HepG2 (cell line): Measurements from ENCODE around the gene ATP13A2. TPM values are rescaled to one million over a fixed set of nuclear protein-coding genes. Genes with fewer than 3 reads are reported as not detected.

Experiments used
- ARNTL ChIP-seq: sonication (generic); formaldehyde crosslinking; IDR thresholded peaks from 2 replicates; pipeline ENCODE4 v1.4.0; 2020; ENCODE audit warnings: mild to moderate bottlenecking, missing genetic modification reagents
- BHLHE40 ChIP-seq: IDR thresholded peaks from 2 replicates; pipeline ENCODE4 v1.6.1; 2011; ENCODE audit warnings: low read length, improper control_type of control experiment
- NFIC ChIP-seq: IDR thresholded peaks from 2 replicates; pipeline ENCODE4 v1.6.1; 2012; ENCODE audit warnings: mild to moderate bottlenecking, low read length, inconsistent platforms
- NPAS2 ChIP-seq: sonication (generic); formaldehyde crosslinking; IDR thresholded peaks from 2 replicates; pipeline ENCODE4 v1.8.0; 2022; ENCODE audit warnings: mild to moderate bottlenecking, missing genetic modification reagents, borderline replicate concordance
- NRL ChIP-seq: sonication (generic); formaldehyde crosslinking; IDR thresholded peaks from 2 replicates; pipeline ENCODE4 v1.5.0; 2020; ENCODE audit warnings: missing genetic modification reagents, mild to moderate bottlenecking, moderate library complexity, borderline replicate concordance
- SIN3B ChIP-seq: fragments of 150-350 bp; IDR thresholded peaks from 2 replicates; pipeline ENCODE4 v1.6.1; 2014; ENCODE audit warnings: low read length
- SMAD3 ChIP-seq: sonication (generic); formaldehyde crosslinking; IDR thresholded peaks from 2 replicates; pipeline ENCODE4 v1.4.0; 2020; ENCODE audit warnings: missing genetic modification reagents
- TCF7L2 ChIP-seq: IDR thresholded peaks from 2 replicates; pipeline ENCODE4 v1.6.1; 2011; ENCODE audit warnings: mild to moderate bottlenecking, low read depth, low read length, moderate library complexity
- TEAD2 ChIP-seq: sonication (generic); formaldehyde crosslinking; IDR thresholded peaks from 2 replicates; pipeline ENCODE4 v1.9.0; 2021; ENCODE audit warnings: missing genetic modification reagents
- U2AF2 ChIP-seq: fragments of 200-400 bp; formaldehyde crosslinking; IDR thresholded peaks from 2 replicates; pipeline ENCODE4 v1.6.1; 2017; ENCODE audit warnings: low read depth, mild to moderate bottlenecking, low read length
- ZC3H13 ChIP-seq: sonication (generic); formaldehyde crosslinking; IDR thresholded peaks from 2 replicates; pipeline ENCODE4 v1.8.1; 2023; ENCODE audit warnings: mild to moderate bottlenecking, missing genetic modification reagents, moderate library complexity
- ZFYVE20 ChIP-seq: sonication (generic); formaldehyde crosslinking; IDR thresholded peaks from 2 replicates; pipeline ENCODE4 v1.8.0; 2023; ENCODE audit warnings: low read depth, mild to moderate bottlenecking, moderate library complexity, missing genetic modification reagents, borderline replicate concordance
- ZNF333 ChIP-seq: sonication (generic); formaldehyde crosslinking; IDR thresholded peaks from 2 replicates; pipeline ENCODE4 v1.4.0; 2020; ENCODE audit warnings: mild to moderate bottlenecking, missing genetic modification reagents, borderline replicate concordance
- ZNF367 ChIP-seq: sonication (generic); formaldehyde crosslinking; IDR thresholded peaks from 2 replicates; pipeline ENCODE4 v1.4.0; 2020; ENCODE audit warnings: missing genetic modification reagents, borderline replicate concordance
- ZNF589 ChIP-seq: sonication (generic); formaldehyde crosslinking; conservative IDR thresholded peaks from 2 replicates; pipeline ENCODE4 v1.8.0; 2022; ENCODE audit warnings: mild to moderate bottlenecking, moderate library complexity, missing genetic modification reagents
- ZNF850 ChIP-seq: sonication (generic); formaldehyde crosslinking; conservative IDR thresholded peaks from 2 replicates; pipeline ENCODE4 v1.9.0; 2021; ENCODE audit warnings: mild to moderate bottlenecking, missing genetic modification reagents
- ZNF891 ChIP-seq: sonication (generic); formaldehyde crosslinking; IDR thresholded peaks from 2 replicates; pipeline ENCODE4 v1.5.0; 2020; ENCODE audit warnings: mild to moderate bottlenecking, missing genetic modification reagents
- polyA plus RNA-seq, 8 experiments: library from polyadenylated mRNA; depleted of rRNA in 3 of 8; stranded (reverse) in 7 of 8; unstranded in 1 of 8; fragments of >200 nt; fragmentation: Illumina TruSeq in 4 of 8; extraction: Trizol in 4 of 8; gene quantifications; 2 replicates each; pipeline versions ENCODE4 v1.2.1 to v1.2.3, GENCODE V29; 2011 to 2016; ENCODE audit warnings: low read depth in 4 of 8, missing spikeins in 1 of 8, mixed read lengths in 1 of 8; ENCODE audit not compliant: insufficient read depth in 1 of 8
- total RNA-seq, 5 experiments: library from RNA; depleted of rRNA; stranded (reverse); fragments of >200 nt; fragmentation: Illumina TruSeq; extraction: Trizol; gene quantifications; 2 replicates each; pipeline ENCODE4 v1.2.3, GENCODE V29; 2016; ENCODE audit warnings: low read depth in 1 of 5
- TF ChIP-seq, protein P1 (sequence below): sonication (generic); formaldehyde crosslinking; IDR thresholded peaks from 2 replicates; pipeline ENCODE4 v1.4.0; 2020; ENCODE audit warnings: missing genetic modification reagents, mild to moderate bottlenecking, borderline replicate concordance
- TF ChIP-seq, protein P2 (sequence below): sonication (generic); formaldehyde crosslinking; IDR thresholded peaks from 2 replicates; pipeline ENCODE4 v1.5.0; 2020; ENCODE audit warnings: missing genetic modification reagents, mild to moderate bottlenecking, borderline replicate concordance
- TF ChIP-seq, protein P3 (sequence below): sonication (generic); formaldehyde crosslinking; IDR thresholded peaks from 2 replicates; pipeline ENCODE4 v1.4.0; 2020; ENCODE audit warnings: low read depth, mild to moderate bottlenecking, missing genetic modification reagents
- TF ChIP-seq, protein P4 (sequence below): sonication (generic); formaldehyde crosslinking; IDR thresholded peaks from 2 replicates; pipeline ENCODE4 v1.8.0; 2022; ENCODE audit warnings: missing genetic modification reagents, mild to moderate bottlenecking, moderate library complexity, borderline replicate concordance

Gene ATP13A2
- total and polyA plus RNA-seq, 2 of the 13 experiments (the other 11 are each of a cell fraction or from before 2014, with no cell fraction given) = 13.2 to 16.2 TPM

DNA sequence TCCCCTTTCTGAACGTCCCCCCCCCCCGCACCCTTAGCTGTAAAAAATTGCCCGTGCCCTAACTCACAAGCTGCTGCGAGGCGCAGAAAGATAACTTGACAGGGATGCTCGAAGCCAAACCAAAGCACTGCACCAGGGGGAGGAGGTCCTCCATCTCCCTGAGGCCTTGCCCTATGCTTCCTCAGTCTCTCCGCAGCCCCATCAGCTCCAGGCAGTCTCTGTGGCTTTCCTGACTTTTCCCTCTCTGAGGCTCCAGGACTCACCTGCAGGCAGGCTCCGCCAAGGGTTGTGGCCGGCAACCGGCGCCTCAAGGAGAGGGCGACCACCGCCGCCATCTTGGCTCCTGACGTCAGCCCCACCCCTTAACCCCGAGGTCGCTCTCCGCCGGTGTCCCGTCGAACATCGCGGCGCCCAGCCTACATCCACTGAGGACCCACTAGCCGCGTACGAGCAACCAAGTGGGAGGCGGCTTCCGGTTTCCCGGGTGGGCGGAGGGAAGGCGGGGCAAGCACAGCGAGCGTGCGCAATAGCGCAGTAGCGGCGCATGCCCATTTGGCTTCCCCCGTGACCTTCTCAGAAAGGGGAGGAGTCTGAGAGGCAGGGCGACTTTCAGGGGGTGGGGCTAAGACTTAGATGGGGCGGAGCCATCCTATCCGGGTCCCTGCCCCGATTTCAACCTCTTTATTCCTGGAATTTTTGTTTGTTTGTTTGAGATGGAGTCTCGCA, 42.1 kb upstream of the ATP13A2 start, which contains the start of gene SDHB (continued):
- TF ChIP-seq, protein P1, sequence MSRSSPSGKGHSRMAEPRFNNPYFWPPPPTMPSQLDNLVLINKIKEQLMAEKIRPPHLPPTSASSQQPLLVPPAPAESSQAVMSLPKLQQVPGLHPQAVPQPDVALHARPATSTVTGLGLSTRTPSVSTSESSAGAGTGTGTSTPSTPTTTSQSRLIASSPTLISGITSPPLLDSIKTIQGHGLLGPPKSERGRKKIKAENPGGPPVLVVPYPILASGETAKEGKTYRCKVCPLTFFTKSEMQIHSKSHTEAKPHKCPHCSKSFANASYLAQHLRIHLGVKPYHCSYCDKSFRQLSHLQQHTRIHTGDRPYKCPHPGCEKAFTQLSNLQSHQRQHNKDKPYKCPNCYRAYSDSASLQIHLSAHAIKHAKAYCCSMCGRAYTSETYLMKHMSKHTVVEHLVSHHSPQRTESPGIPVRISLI (CRISPR knock-in tag) = no peak
- TF ChIP-seq, protein P2, sequence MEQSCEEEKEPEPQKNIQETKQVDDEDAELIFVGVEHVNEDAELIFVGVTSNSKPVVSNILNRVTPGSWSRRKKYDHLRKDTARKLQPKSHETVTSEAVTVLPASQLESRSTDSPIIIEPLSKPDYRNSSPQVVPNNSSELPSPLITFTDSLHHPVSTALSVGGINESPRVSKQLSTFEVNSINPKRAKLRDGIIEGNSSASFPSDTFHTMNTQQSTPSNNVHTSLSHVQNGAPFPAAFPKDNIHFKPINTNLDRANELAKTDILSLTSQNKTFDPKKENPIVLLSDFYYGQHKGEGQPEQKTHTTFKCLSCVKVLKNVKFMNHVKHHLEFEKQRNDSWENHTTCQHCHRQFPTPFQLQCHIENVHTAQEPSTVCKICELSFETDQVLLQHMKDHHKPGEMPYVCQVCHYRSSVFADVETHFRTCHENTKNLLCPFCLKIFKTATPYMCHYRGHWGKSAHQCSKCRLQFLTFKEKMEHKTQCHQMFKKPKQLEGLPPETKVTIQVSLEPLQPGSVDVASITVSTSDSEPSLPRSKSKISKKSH (CRISPR knock-in tag) = no peak; the same call in 1 of the 2 replicates
- TF ChIP-seq NRL (CRISPR knock-in tag) (peak; percentile 51; the same call in 1 of the 2 replicates), ZNF589 (CRISPR knock-in tag) (0 out of 2 replicates have a peak, but pooled peaks have one; percentile 34), U2AF2 (no peak), ZNF850 (CRISPR knock-in tag) (no peak), ZNF891 (0 out of 2 replicates have a peak, but pooled peaks have one; percentile 43), ARNTL (CRISPR knock-in tag) (no peak), TCF7L2 (no peak), ZNF367 (CRISPR knock-in tag) (no peak), ZC3H13 (CRISPR knock-in tag) (no peak), SMAD3 (CRISPR knock-in tag) (0 out of 2 replicates have a peak, but pooled peaks have one; percentile 22), SIN3B (peak; percentile 72; the same call in 1 of the 2 replicates), ZFYVE20 (CRISPR knock-in tag) (no peak), NPAS2 (no peak), NFIC (no peak), BHLHE40 (no peak), TEAD2 (CRISPR knock-in tag) (no peak), ZNF333 (CRISPR knock-in tag) (no peak)
- TF ChIP-seq, protein P3, sequence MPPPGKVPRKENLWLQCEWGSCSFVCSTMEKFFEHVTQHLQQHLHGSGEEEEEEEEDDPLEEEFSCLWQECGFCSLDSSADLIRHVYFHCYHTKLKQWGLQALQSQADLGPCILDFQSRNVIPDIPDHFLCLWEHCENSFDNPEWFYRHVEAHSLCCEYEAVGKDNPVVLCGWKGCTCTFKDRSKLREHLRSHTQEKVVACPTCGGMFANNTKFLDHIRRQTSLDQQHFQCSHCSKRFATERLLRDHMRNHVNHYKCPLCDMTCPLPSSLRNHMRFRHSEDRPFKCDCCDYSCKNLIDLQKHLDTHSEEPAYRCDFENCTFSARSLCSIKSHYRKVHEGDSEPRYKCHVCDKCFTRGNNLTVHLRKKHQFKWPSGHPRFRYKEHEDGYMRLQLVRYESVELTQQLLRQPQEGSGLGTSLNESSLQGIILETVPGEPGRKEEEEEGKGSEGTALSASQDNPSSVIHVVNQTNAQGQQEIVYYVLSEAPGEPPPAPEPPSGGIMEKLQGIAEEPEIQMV (CRISPR knock-in tag) = no peak
- TF ChIP-seq, protein P4, sequence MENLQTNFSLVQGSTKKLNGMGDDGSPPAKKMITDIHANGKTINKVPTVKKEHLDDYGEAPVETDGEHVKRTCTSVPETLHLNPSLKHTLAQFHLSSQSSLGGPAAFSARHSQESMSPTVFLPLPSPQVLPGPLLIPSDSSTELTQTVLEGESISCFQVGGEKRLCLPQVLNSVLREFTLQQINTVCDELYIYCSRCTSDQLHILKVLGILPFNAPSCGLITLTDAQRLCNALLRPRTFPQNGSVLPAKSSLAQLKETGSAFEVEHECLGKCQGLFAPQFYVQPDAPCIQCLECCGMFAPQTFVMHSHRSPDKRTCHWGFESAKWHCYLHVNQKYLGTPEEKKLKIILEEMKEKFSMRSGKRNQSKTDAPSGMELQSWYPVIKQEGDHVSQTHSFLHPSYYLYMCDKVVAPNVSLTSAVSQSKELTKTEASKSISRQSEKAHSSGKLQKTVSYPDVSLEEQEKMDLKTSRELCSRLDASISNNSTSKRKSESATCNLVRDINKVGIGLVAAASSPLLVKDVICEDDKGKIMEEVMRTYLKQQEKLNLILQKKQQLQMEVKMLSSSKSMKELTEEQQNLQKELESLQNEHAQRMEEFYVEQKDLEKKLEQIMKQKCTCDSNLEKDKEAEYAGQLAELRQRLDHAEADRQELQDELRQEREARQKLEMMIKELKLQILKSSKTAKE (CRISPR knock-in tag) = no peak
